ENCODE measurements around the gene ABCG4.

Gene ABCG4

GRCh38 chr11:119210050-119210449 is 61.2 kb downstream of the ABCG4 start:
- TF ChIP-seq USF1 (IDR thresholded peaks at IDR 0.05) (no peak), MAX (IDR thresholded peaks at IDR 0.05) (no peak)
